Lower leg skin (tissue), 3 donors: ENCODE measurements around the gene PNN.

Experiments
- CTCF ChIP-seq, 3 donors: fragments of 450-650 bp; IDR thresholded peaks; one replicate each; pipeline ENCODE4 v1.5.1; 2016; ENCODE audit warnings: antibody characterized with exemption in 3 of 3, mild to moderate bottlenecking in 3 of 3, moderate library complexity in 2 of 3
- POLR2A ChIP-seq, 2 donors: fragments of 450-650 bp; IDR thresholded peaks; one replicate each; pipeline ENCODE4 v1.6.1; 2016 to 2017; ENCODE audit warnings: antibody characterized with exemption in 2 of 2, mild to moderate bottlenecking in 1 of 2, moderate library complexity in 1 of 2

GRCh38 chr14:39145266-39145966, 29.6 kb upstream of the PNN start:
- TF ChIP-seq POLR2A (IDR thresholded peaks at IDR 0.05), result no peak
- TF ChIP-seq CTCF (IDR thresholded peaks at IDR 0.05), result no peak
